Tibial artery (tissue), 4 donors: Measurements from ENCODE around the gene SACM1L.

Experiments used
- DNase-seq, 2 donors: peaks; one replicate each; pipeline ENCODE4 v3.0.0-alpha.2; 2019
- H3K27ac ChIP-seq, 2 donors: fragments of 200-600 bp; sonication (generic) in 1 of 2; 1 replicate in 1 of 2; 2 replicates in 1 of 2; pipeline ENCODE4 v1.5.1; 2018 to 2019; ENCODE audit warnings: mild to moderate bottlenecking in 1 of 2
- H3K27me3 ChIP-seq, 2 donors: fragments of 200-600 bp; sonication (generic) in 1 of 2; one replicate each; pipeline versions ENCODE4 v1.5.1 to v1.6.0; 2016 to 2019
- H3K36me3 ChIP-seq, 3 donors: fragments of 200-600 bp; sonication (generic) in 2 of 3; one replicate each; pipeline ENCODE4 v1.5.1; 2016 to 2019; ENCODE audit warnings: mild to moderate bottlenecking in 2 of 3
- H3K4me1 ChIP-seq, 4 donors: fragments of 200-600 bp; sonication (generic) in 2 of 4; 1 replicate in 3 of 4; 2 replicates in 1 of 4; pipeline ENCODE4 v1.5.1; 2016 to 2019
- H3K4me3 ChIP-seq, 2 donors: fragments of 200-600 bp; sonication (generic) in 1 of 2; 1 replicate in 1 of 2; 2 replicates in 1 of 2; pipeline ENCODE4 v1.5.1; 2018 to 2019; ENCODE audit warnings: mild to moderate bottlenecking in 2 of 2
- H3K9me3 ChIP-seq, 3 donors: fragments of 200-600 bp; sonication (generic) in 1 of 3; one replicate each; pipeline ENCODE4 v1.5.1; 2016 to 2019
- CTCF ChIP-seq, 2 experiments: fragments of 200-600 bp in 1 of 2; fragments of 450-650 bp in 1 of 2; IDR thresholded peaks; one replicate each; pipeline ENCODE4 v1.5.1; 2017 to 2019; ENCODE audit warnings: antibody characterized with exemption in 2 of 2, mild to moderate bottlenecking in 1 of 2, moderate library complexity in 1 of 2
- intact Hi-C: fragments of 100-400 bp; cut with DNase I; formaldehyde crosslinking; loops from one replicate; pipeline ENCODE4 v1.15.0; 2023; ENCODE audit warnings: low total_unique reads

Gene SACM1L

GRCh38 chr3:45719655-45720487 lies 30.7 kb downstream of the SACM1L start:
- no peak for TF ChIP-seq CTCF (IDR thresholded peaks at IDR 0.05)
- no peaks in the 10 kb centered on the region for H3K9me3 ChIP-seq
- no peak for DNase-seq
- H3K36me3 ChIP-seq: peaks cover 26 to 65% (median 52%) of the 10 kb centered on the region in 3 donors
- H3K27ac ChIP-seq: no peak overlapping the region
- H3K27me3 ChIP-seq: no peaks in the 10 kb centered on the region
- H3K4me1 ChIP-seq: no peaks in the 10 kb centered on the region
- intact Hi-C loops: no loop called here
- no peak overlapping the region for H3K4me3 ChIP-seq

GRCh38 chr3:45724911-45725310 lies 35.7 kb downstream of the SACM1L start:
- H3K9me3 ChIP-seq: no peaks in the 10 kb centered on the region
- H3K27ac ChIP-seq: no peak overlapping the region
- no peak for DNase-seq
- intact Hi-C loops: no loop called here
- H3K36me3 ChIP-seq: peaks cover 24 to 55% (median 26%) of the 10 kb centered on the region in 3 donors
- TF ChIP-seq CTCF (IDR thresholded peaks at IDR 0.05): no peak
- no peaks in the 10 kb centered on the region for H3K27me3 ChIP-seq
- no peak overlapping the region for H3K4me3 ChIP-seq
- no peaks in the 10 kb centered on the region for H3K4me1 ChIP-seq

DNA sequence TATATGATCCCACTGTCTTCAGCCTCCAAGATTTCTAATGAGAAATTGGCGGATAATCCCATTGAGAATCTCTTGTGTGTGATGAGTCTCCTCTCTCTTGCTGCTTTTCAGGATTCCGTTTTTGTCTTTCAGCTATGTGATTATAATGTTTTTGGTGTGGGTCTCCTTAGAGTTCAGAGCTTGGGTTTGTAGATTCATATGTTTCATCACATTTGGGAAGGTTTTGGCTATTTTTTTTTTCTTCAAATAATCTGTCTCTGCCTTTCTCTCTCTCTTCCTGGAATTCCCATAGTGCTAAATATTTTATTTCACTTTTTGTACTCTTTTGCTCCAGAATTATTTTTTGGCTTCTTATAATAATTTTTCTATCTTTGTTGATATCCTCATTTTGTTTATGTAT lies 40.4 kb downstream of the SACM1L start:
- Histone ChIP-seq H3K4me3 (no peak overlapping the region), H3K9me3 (no peaks in the 10 kb centered on the region), H3K36me3 (peaks cover 37 to 66% (median 53%) of the 10 kb centered on the region in 3 donors), H3K27me3 (no peaks in the 10 kb centered on the region), H3K27ac (no peak overlapping the region), H3K4me1 (no peaks in the 10 kb centered on the region)
- DNase-seq: no peak
- TF ChIP-seq CTCF (IDR thresholded peaks at IDR 0.05): no peak
- intact Hi-C loops: no loop called here

DNA sequence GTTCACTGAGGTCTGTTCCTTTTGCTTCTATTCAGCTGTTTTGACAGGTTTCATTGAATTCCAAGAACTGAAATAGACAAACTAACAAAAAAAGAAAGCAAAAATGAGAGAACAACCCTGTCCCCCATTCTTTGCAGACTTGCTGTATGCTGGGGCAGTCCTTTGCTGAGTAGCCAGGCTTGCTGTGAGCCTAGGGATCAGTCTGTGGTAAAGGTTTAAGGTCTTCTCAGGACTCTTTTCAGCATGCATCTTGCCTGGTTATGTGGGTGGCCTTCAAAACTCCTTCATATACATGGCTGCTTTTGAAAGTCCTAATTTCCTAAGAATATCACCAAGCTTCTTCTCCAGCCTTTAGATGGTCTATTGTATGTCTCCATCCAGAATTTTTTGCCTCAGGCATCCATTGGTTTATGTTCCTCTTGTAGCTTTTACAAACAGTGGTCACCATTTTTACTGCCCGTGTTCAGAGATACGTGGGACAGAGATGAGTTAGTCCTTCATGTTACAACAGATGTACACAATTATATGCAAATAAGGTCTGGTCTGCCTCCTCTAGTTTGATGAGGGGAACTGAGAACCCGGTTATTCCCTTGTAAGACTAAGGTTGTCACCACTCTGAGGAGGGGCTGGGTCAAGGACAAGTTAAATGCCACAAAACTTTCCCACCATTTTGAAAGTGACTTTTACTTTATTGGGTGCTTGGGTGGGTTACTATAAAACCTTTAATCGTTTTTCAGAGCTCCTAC lies 41.4 kb downstream of the SACM1L start:
- Histone ChIP-seq H3K4me3 (no peak overlapping the region), H3K9me3 (no peaks in the 10 kb centered on the region), H3K27me3 (no peaks in the 10 kb centered on the region), H3K27ac (no peak overlapping the region), H3K36me3 (peaks cover 47 to 67% (median 53%) of the 10 kb centered on the region in 3 donors), H3K4me1 (no peaks in the 10 kb centered on the region)
- intact Hi-C loops: no loop called here
- DNase-seq: no peak
- no peak for TF ChIP-seq CTCF (IDR thresholded peaks at IDR 0.05)

- H3K4me1 ChIP-seq: no peaks in the 10 kb centered on the region
- H3K9me3 ChIP-seq: no peaks in the 10 kb centered on the region
- no peaks in the 10 kb centered on the region for H3K27me3 ChIP-seq
- H3K36me3 ChIP-seq: peaks cover 90 to 100% (median 92%) of the 10 kb centered on the region in 3 donors
- TF ChIP-seq CTCF (IDR thresholded peaks at IDR 0.05): no peak
- H3K27ac ChIP-seq: no peak overlapping the region
- no peak overlapping the region for H3K4me3 ChIP-seq
- intact Hi-C loops: no loop called here
- no peak for DNase-seq
These were observed 47.5 kb downstream of the SACM1L start for GRCh38 chr3:45736707-45737106.
